Hematopoietic multipotent progenitor cell treated with erythropoietin and hydrocortisone succinate and interleukin-3 and kit ligand, for 4 days (in vitro differentiated cells): ENCODE data around the gene OLIG3.

Experiments
- DNase-seq: peaks from one replicate; pipeline ENCODE4 v3.0.0-alpha.2; 2015

OLIG3 gene

DNA sequence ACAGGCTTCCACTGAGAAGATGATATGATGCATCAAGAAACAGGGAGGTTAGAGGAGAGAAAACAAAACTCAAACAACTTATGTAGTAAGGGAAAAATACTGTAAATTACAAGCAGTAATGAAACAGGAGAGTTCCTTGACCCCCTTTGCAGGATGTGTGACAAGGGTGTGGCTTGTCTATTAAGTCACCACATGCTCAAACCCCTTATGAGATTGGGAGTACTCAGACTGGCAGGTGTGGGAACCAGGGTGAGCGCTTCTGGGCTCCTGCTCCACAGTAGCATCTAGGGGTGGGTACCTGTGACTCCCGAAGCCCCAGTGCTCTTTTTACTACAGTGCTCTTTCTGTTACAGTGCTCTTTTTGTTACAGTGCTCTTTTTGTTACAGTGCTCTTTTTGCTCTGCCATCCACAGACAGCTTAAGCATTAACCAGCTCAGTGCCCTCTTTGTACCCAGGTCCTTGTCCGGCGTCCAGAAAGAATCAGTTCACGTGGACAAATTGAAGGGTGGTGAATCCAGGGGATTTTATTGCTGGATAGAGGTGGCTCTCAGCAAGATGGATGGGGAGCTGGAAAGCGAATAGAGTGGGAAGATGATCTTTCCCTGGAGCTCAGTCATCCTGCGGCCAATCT, 28.7 kb downstream of the OLIG3 start:
- DNase-seq, result no peak

GRCh38 chr6:137452333-137452894, 41.8 kb downstream of the OLIG3 start:
- no peak for DNase-seq

DNA sequence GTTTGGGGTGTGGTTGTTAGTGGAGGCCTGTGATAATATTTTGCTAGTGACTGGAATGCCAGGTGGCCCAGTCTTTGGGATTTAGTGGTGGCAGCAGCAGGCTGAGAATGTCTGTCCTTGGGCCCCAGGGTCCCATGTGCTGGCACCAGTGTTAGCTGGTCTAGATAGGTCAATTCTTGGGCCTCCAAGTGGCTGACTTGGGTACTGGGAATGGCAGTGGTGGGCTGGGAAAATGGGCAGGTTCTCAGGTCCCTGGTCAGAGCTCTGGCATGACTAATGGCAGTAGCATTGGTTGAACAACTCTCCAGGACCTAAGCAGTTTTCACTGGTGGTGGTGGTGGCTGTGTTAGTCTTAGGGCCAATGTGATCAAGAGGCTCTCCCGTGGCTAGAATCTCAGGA, 50.3 kb downstream of the OLIG3 start:
- DNase-seq, result no peak
